GM12878 (cell line): ENCODE results near the gene MED10. TPM values are rescaled to one million over a fixed set of nuclear protein-coding genes. Genes with fewer than 3 reads are reported as not detected.

Experiments used
- ATAC-seq: fragments of 200-7000 bp; cut with Tn5 transposase; 3 replicates; pipeline ENCODE4 v1.9.1; 2020; ENCODE audit warnings: mild to moderate bottlenecking, moderate library complexity
- BruUV-seq: library from RNA; stranded (reverse); fragments of 400-500 nt; replicated peaks from 2 replicates; lab custom pipeline; 2021; lab: Mats Ljungman, UMichigan
- CTCF ChIA-PET: fragments of 300-600 bp; sonication (Branson Sonifier 250); formaldehyde crosslinking; extraction: SDS; loops from one replicate; lab custom pipeline; 2021; ENCODE audit warnings: inconsistent platforms; lab: Yijun Ruan, JAX
- POLR2A ChIA-PET: fragments of 350-600 bp; formaldehyde crosslinking; extraction: SDS; loops from one replicate; lab custom pipeline; 2021; ENCODE audit warnings: inconsistent platforms; lab: Charles Lee
- RAD21 ChIA-PET: fragments of 300-600 bp; sonication (Branson Sonifier 250); formaldehyde crosslinking; loops from one replicate; lab custom pipeline; 2023; ENCODE audit warnings: antibody characterized with exemption; ENCODE audit not compliant: unreplicated experiment; lab: Charles Lee
- SMC1A ChIA-PET: fragments of 300-600 bp; sonication (Branson Sonifier 250); formaldehyde crosslinking; loops from one replicate; lab custom pipeline; 2023; ENCODE audit not compliant: unreplicated experiment, uncharacterized antibody; lab: Charles Lee
- DNase-seq: peaks from one replicate; pipeline ENCODE4 v3.0.0-alpha.2; 2011; ENCODE audit warnings: low read depth, low spot score
- FAIRE-seq: peaks from 3 replicates; lab custom pipeline; 2011; peaks lifted over from hg19 to GRCh38; lab: Jason Lieb, UNC
- H2AFZ ChIP-seq: 2 replicates; pipeline ENCODE4 v1.6.0; 2011; ENCODE audit warnings: low read depth, low read length, control low read depth; ENCODE audit not compliant: control insufficient read depth
- H3K27ac ChIP-seq: 2 replicates; pipeline ENCODE4 v1.5.1; 2011; ENCODE audit warnings: control low read depth; ENCODE audit not compliant: control insufficient read depth, insufficient read depth
- H3K27me3 ChIP-seq, 2 experiments: replicated peaks in 1 of 2; 2 replicates each; pipeline versions ENCODE4 v1.6.0 to v1.6.1; 2011; ENCODE audit warnings: low read length in 1 of 2; ENCODE audit not compliant: control insufficient read depth in 2 of 2, insufficient read depth in 2 of 2
- H3K36me3 ChIP-seq, 2 experiments: 2 replicates each; pipeline ENCODE4 v1.5.1; 2011; ENCODE audit warnings: low read length in 1 of 2; ENCODE audit not compliant: control insufficient read depth in 2 of 2, insufficient read depth in 2 of 2
- H3K4me1 ChIP-seq: 2 replicates; pipeline ENCODE4 v1.6.1; 2011; ENCODE audit warnings: mild to moderate bottlenecking, low read length, moderate library complexity, mixed read lengths; ENCODE audit not compliant: control insufficient read depth, insufficient read depth
- H3K4me2 ChIP-seq: 2 replicates; pipeline ENCODE4 v1.6.0; 2011; ENCODE audit warnings: control low read depth; ENCODE audit not compliant: control insufficient read depth, insufficient read depth
- H3K4me3 ChIP-seq: fragments of 200-600 bp; sonication (generic); 2 replicates; pipeline ENCODE4 v1.5.1; 2016
- H3K79me2 ChIP-seq: 2 replicates; pipeline ENCODE4 v1.6.0; 2011; ENCODE audit warnings: low read length; ENCODE audit not compliant: control insufficient read depth, insufficient read depth
- H3K9ac ChIP-seq: 2 replicates; pipeline ENCODE4 v1.8.0; 2011; ENCODE audit warnings: low read length, control low read depth, mixed read lengths; ENCODE audit not compliant: control insufficient read depth, insufficient read depth
- H3K9me3 ChIP-seq: replicated peaks from 3 replicates; pipeline ENCODE4 v1.5.1; 2011; ENCODE audit warnings: mild to moderate bottlenecking, low read length; ENCODE audit not compliant: control insufficient read depth, insufficient read depth
- H4K20me1 ChIP-seq: 2 replicates; pipeline ENCODE4 v1.6.0; 2011; ENCODE audit not compliant: control insufficient read depth, insufficient read depth
- BMI1 ChIP-seq: fragments of 450-650 bp; IDR thresholded peaks from 2 replicates; pipeline ENCODE4 v1.6.1; 2016; ENCODE audit warnings: mild to moderate bottlenecking, moderate library complexity, borderline replicate concordance
- EED ChIP-seq: sonication (generic); IDR thresholded peaks from 2 replicates; pipeline ENCODE4 v1.6.1; 2016; ENCODE audit warnings: antibody characterized with exemption, low read depth
- ESRRA ChIP-seq: IDR thresholded peaks from 2 replicates; pipeline ENCODE4 v1.6.1; 2012; ENCODE audit warnings: mild to moderate bottlenecking, low read length, improper control_type of control experiment
- FOS ChIP-seq: IDR thresholded peaks from 3 replicates; pipeline ENCODE4 v1.6.1; 2011; ENCODE audit warnings: borderline replicate concordance; ENCODE audit not compliant: insufficient read length; ENCODE audit errors: extremely low read depth
- KDM1A ChIP-seq: fragments of 200-600 bp; sonication (generic); IDR thresholded peaks from 2 replicates; pipeline ENCODE4 v1.6.1; 2016; ENCODE audit warnings: borderline replicate concordance
- LARP7 ChIP-seq: fragments of 450-650 bp; IDR thresholded peaks from 2 replicates; pipeline ENCODE4 v1.6.1; 2017; ENCODE audit warnings: mild to moderate bottlenecking
- MTA3 ChIP-seq: IDR thresholded peaks from 2 replicates; pipeline ENCODE4 v1.6.1; 2012; ENCODE audit warnings: low read length, inconsistent platforms, borderline replicate concordance
- NFYB ChIP-seq: IDR thresholded peaks from 2 replicates; pipeline ENCODE4 v1.6.1; 2011; ENCODE audit warnings: low read depth, mild to moderate bottlenecking, low read length, improper control_type of control experiment, moderate library complexity; ENCODE audit not compliant: insufficient read depth
- SIN3A ChIP-seq: IDR thresholded peaks from 2 replicates; pipeline ENCODE4 v1.6.1; 2012; ENCODE audit warnings: low read depth, low read length, improper control_type of control experiment
- SREBF2 ChIP-seq: IDR thresholded peaks from 2 replicates; pipeline ENCODE4 v1.6.1; 2012; ENCODE audit warnings: mild to moderate bottlenecking, low read length
- ZNF207 ChIP-seq: fragments of 450-650 bp; IDR thresholded peaks from 2 replicates; pipeline ENCODE4 v1.6.1; 2014; ENCODE audit warnings: antibody characterized with exemption, mild to moderate bottlenecking, borderline replicate concordance
- ZNF217 ChIP-seq: fragments of 450-650 bp; IDR thresholded peaks from 2 replicates; pipeline ENCODE4 v1.6.1; 2017; ENCODE audit warnings: antibody characterized with exemption, mild to moderate bottlenecking
- ZNF592 ChIP-seq: fragments of 450-650 bp; IDR thresholded peaks from 2 replicates; pipeline ENCODE4 v1.6.1; 2017; ENCODE audit warnings: mild to moderate bottlenecking, moderate library complexity
- ZZZ3 ChIP-seq: IDR thresholded peaks from 2 replicates; pipeline ENCODE4 v1.6.1; 2011; ENCODE audit warnings: low read depth; ENCODE audit not compliant: control insufficient read depth, insufficient read length
- WGBS: methylation state at CpG from one replicate; pipeline ENCODE4 v1.1.6; 2016; ENCODE audit warnings: low lambda C conversion rate; ENCODE audit not compliant: insufficient replicate concordance, insufficient coverage; ENCODE audit errors: missing lambda C conversion rate; 5-methylcytosine and 5-hydroxymethylcytosine counted together
- in situ Hi-C: fragments of 300-500 bp; cut with MboI; formaldehyde crosslinking; loops from 9 replicates; pipeline ENCODE4 v1.14.3; 2018; ENCODE audit warnings: mixed read lengths
- intact Hi-C: fragments of 100-400 bp; cut with micrococcal nuclease; formaldehyde crosslinking; loops from one replicate; pipeline ENCODE4 v1.14.2; 2022; ENCODE audit not compliant: unreplicated experiment
- polyA plus RNA-seq, 11 experiments: library from polyadenylated mRNA; depleted of rRNA in 4 of 11; unstranded in 6 of 11; stranded (reverse) in 5 of 11; fragments of >200 nt; fragmentation: Nextera tagmentation in 4 of 11; fragmentation: Illumina TruSeq in 1 of 11; extraction: Ambion mirVana in 4 of 11; extraction: Trizol in 1 of 11; gene quantifications; 1 replicate in 1 of 11; 2 replicates in 10 of 11; pipeline versions ENCODE4 v1.2.1 to v1.2.3, GENCODE V29; 2011 to 2016; ENCODE audit warnings: inconsistent platforms in 2 of 11, missing spikeins in 2 of 11, low read depth in 1 of 11
- total RNA-seq, 4 experiments: library from RNA; depleted of rRNA in 3 of 4; stranded (reverse); fragments of >200 nt in 3 of 4; fragmentation: Illumina TruSeq in 1 of 4; extraction: Trizol in 1 of 4; gene quantifications; 2 replicates each; pipeline versions ENCODE4 v1.2.1 to v1.2.3, GENCODE V29; 2013 to 2021
- TF ChIP-seq, protein P1 (sequence below): IDR thresholded peaks from 2 replicates; pipeline ENCODE4 v1.6.1; 2012; ENCODE audit warnings: mild to moderate bottlenecking, low read depth, low read length

Gene MED10
- total and polyA plus RNA-seq, 10 of the 15 experiments (the other 5 are each of a cell fraction or from before 2014, with no cell fraction given) = 21.2 to 111 (median 46.6) TPM

DNA sequence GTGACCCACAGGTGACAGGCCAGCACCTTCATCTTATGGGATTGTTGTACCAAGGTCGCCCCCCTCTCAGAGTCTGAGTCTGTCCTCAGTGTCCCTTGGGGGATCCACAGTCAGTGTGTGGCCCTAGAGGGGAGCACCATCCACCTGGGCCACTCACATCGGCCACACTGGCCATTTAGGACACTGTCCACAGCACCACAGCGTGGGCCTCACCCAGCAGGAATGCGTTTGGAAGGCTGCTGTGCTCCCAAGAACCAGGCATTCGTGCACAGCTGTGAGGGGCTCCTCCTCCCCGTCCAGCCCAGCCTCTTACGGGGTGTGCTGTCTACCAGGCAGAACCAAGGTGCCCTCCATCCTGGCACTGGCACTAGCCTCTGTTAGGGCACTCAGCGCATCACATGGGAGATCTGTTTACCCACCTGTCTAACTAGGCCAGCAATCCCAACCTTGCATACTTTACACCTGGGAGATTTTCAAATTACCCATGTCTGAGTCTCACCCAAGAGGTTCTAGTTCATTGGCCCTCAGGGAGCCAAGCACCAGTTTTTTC lies 45.8 kb upstream of the MED10 start (continued):
- no peak for TF ChIP-seq ZZZ3
- TF ChIP-seq, protein P1, sequence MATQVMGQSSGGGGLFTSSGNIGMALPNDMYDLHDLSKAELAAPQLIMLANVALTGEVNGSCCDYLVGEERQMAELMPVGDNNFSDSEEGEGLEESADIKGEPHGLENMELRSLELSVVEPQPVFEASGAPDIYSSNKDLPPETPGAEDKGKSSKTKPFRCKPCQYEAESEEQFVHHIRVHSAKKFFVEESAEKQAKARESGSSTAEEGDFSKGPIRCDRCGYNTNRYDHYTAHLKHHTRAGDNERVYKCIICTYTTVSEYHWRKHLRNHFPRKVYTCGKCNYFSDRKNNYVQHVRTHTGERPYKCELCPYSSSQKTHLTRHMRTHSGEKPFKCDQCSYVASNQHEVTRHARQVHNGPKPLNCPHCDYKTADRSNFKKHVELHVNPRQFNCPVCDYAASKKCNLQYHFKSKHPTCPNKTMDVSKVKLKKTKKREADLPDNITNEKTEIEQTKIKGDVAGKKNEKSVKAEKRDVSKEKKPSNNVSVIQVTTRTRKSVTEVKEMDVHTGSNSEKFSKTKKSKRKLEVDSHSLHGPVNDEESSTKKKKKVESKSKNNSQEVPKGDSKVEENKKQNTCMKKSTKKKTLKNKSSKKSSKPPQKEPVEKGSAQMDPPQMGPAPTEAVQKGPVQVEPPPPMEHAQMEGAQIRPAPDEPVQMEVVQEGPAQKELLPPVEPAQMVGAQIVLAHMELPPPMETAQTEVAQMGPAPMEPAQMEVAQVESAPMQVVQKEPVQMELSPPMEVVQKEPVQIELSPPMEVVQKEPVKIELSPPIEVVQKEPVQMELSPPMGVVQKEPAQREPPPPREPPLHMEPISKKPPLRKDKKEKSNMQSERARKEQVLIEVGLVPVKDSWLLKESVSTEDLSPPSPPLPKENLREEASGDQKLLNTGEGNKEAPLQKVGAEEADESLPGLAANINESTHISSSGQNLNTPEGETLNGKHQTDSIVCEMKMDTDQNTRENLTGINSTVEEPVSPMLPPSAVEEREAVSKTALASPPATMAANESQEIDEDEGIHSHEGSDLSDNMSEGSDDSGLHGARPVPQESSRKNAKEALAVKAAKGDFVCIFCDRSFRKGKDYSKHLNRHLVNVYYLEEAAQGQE = no peak
- TF ChIP-seq MTA3 = no peak
- TF ChIP-seq LARP7 = no peak
- no peak for TF ChIP-seq BMI1
- no peak for TF ChIP-seq SIN3A
- TF ChIP-seq, all 136 proteins: peak for 0

GRCh38 chr5:6423327-6424109 lies 45.2 kb upstream of the MED10 start:
- no peak overlapping the region for H3K4me3 ChIP-seq
- POLR2A ChIA-PET = no interaction called here
- no peaks in the 10 kb centered on the region for H3K36me3 ChIP-seq
- no peak overlapping the region for H3K27ac ChIP-seq
- 16% methylated on average over 13 of the region's 13 CpGs for WGBS
- no peak overlapping the region for H3K9ac ChIP-seq
- BruUV-seq = no TSS peak
- no peaks in the 10 kb centered on the region for H3K4me1 ChIP-seq
- no peak overlapping the region for H2AFZ ChIP-seq
- SMC1A ChIA-PET = interaction anchor here (0.5 to 1.3 kb wide), 3 partner anchors 12 to 405 kb away, joined by 3 to 4 read pairs (median 4); no protein-coding TSS in a partner anchor
- H3K79me2 ChIP-seq = no peaks in the 10 kb centered on the region
- intact Hi-C loops = no loop called here
- CTCF ChIA-PET = no interaction called here
- DNase-seq = no peak
- no peak for FAIRE-seq
- H3K9me3 ChIP-seq = no peaks in the 10 kb centered on the region
- H3K4me2 ChIP-seq = no peak overlapping the region
- no peaks in the 10 kb centered on the region for H3K27me3 ChIP-seq
- RAD21 ChIA-PET = no interaction called here
- in situ Hi-C loops = no loop called here
- no peaks in the 10 kb centered on the region for H4K20me1 ChIP-seq
- ATAC-seq = no peak
- TF ChIP-seq SIN3A = no peak
- no peak for TF ChIP-seq KDM1A
- no peak for TF ChIP-seq FOS
- no peak for TF ChIP-seq SREBF2
- no peak for TF ChIP-seq ZNF207
- TF ChIP-seq ZNF217 = no peak
- no peak for TF ChIP-seq EED
- no peak for TF ChIP-seq ESRRA
- no peak for TF ChIP-seq NFYB
- no peak for TF ChIP-seq ZNF592
- TF ChIP-seq BMI1 = no peak
